ENCODE data around the gene PDE4DIP.
"Not testable (repeated sequence)": the region's sequence is repeated elsewhere in the genome, so short reads cannot be mapped to it uniquely, and the experiment has no call there.

The PDE4DIP gene

GRCh38 chr1:148869634-148869961, 25.4 kb downstream of the PDE4DIP start:
- not testable (repeated sequence) for DNase-seq (ENCODE audit: low read depth in 3 of 3)

- not testable (repeated sequence) for DNase-seq (ENCODE audit: low read depth in 3 of 3)
These were observed 30.5 kb downstream of the PDE4DIP start for GRCh38 chr1:148874408-148875388.

GRCh38 chr1:148879812-148880416, 35.7 kb downstream of the PDE4DIP start:
- not testable (repeated sequence) for DNase-seq (ENCODE audit: low read depth in 3 of 3)

GRCh38 chr1:148881261-148881660, 37.0 kb downstream of the PDE4DIP start:
- DNase-seq (ENCODE audit: low read depth in 3 of 3), result not testable (repeated sequence)

GRCh38 chr1:148885219-148885618, 41.0 kb downstream of the PDE4DIP start:
- not testable (repeated sequence) for DNase-seq (ENCODE audit: low read depth in 3 of 3)

GRCh38 chr1:148886293-148886692, 42.1 kb downstream of the PDE4DIP start:
- DNase-seq (ENCODE audit: low read depth in 3 of 3), result not testable (repeated sequence)

GRCh38 chr1:148888597-148888996, 44.4 kb downstream of the PDE4DIP start:
- not testable (repeated sequence) for DNase-seq (ENCODE audit: low read depth in 3 of 3)

GRCh38 chr1:148889267-148890074, 45.2 kb downstream of the PDE4DIP start:
- not testable (repeated sequence) for DNase-seq (ENCODE audit: low read depth in 3 of 3)

GRCh38 chr1:148890075-148890568, 45.9 kb downstream of the PDE4DIP start:
- DNase-seq (ENCODE audit: low read depth in 3 of 3), result not testable (repeated sequence)

GRCh38 chr1:148894360-148895352, 50.4 kb downstream of the PDE4DIP start:
- DNase-seq (ENCODE audit: low read depth in 3 of 3), result not testable (repeated sequence)

- not testable (repeated sequence) for DNase-seq (ENCODE audit: low read depth in 3 of 3)
These were observed 55.8 kb downstream of the PDE4DIP start for GRCh38 chr1:148900026-148900425.

- not testable (repeated sequence) for DNase-seq (ENCODE audit: low read depth in 3 of 3)
These were observed 56.5 kb downstream of the PDE4DIP start for GRCh38 chr1:148900691-148901090.

GRCh38 chr1:148901150-148901952, 57.1 kb downstream of the PDE4DIP start:
- DNase-seq (ENCODE audit: low read depth in 3 of 3), result not testable (repeated sequence)

GRCh38 chr1:148901953-148902341, 57.7 kb downstream of the PDE4DIP start:
- DNase-seq (ENCODE audit: low read depth in 3 of 3), result not testable (repeated sequence)

GRCh38 chr1:148909219-148909826, 65.1 kb downstream of the PDE4DIP start:
- not testable (repeated sequence) for DNase-seq (ENCODE audit: low read depth in 3 of 3)

GRCh38 chr1:148911303-148911928, 67.2 kb downstream of the PDE4DIP start:
- DNase-seq (ENCODE audit: low read depth in 3 of 3), result not testable (repeated sequence)

- DNase-seq (ENCODE audit: low read depth in 3 of 3), result not testable (repeated sequence)
These were observed 72.0 kb downstream of the PDE4DIP start for GRCh38 chr1:148916222-148916621.

GRCh38 chr1:148916695-148917348, 72.6 kb downstream of the PDE4DIP start:
- DNase-seq (ENCODE audit: low read depth in 3 of 3), result not testable (repeated sequence)
